ENCODE measurements around the gene GSK3B. TPM values are rescaled to one million over a fixed set of nuclear protein-coding genes. Genes with fewer than 3 reads are reported as not detected.
"Not testable (repeated sequence)": the region's sequence is repeated elsewhere in the genome, so short reads cannot be mapped to it uniquely, and the experiment has no call there.

The GSK3B gene
- polyA plus RNA-seq, 10 donors = 21.6 to 34.3 (median 28.3) TPM

DNA sequence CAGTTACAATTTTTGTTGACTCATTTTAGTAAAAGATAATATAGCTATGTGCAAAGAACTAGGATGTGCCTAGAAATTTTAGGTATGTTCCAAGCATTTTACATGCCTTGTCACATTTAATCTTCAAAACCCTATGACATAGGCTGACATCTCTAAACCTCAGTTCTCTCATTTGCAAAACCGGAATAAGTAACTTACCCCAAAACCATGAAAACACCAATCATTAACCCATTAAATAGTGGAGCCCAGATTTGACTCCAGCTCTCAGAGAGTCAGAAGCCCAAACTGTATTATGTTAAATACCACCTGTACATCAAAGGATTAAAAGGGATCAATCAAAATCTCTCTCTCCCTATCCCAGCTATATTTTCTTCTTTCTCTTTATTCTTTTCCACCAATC lies 36.6 kb downstream of the GSK3B start:
- no peak for DNase-seq

DNA sequence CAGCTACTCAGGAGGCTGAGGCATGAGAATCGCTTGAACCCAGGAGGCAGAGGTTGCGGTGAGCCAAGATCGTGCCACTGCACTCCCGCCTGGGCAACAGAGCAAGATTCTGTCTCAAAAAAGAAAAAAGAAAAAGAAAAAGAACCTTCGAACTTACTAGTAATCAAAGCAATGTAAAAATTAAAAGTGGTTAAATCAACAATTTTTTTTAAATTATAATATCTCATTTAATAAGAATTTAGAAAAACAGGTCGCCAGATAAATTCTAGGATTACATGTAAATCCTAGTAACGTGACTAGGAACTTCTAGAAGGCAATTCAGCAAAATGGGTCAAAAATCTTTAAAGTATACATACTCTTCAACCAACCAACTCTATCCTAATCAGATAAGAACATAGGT lies 37.2 kb downstream of the GSK3B start:
- no peak for DNase-seq

DNA sequence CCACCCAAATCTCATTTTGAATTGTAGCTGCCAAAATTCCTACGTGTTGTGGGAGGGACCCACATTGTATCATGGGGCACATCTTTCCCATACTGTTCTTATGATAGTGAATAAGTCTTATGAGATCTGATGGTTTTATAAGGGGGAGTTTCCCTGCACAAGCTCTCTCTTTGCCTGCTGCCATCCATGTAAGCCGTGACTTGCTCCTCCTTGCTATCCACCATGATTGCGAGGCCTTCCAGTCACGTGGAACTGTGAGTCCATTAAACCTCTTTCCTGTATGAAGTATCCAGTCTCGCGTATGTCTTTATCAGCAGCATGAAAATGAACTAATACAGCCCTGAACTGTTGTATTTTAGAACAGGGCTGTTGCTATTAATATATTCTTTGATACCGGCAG lies 40.6 kb downstream of the GSK3B start:
- DNase-seq = not testable (repeated sequence)

DNA sequence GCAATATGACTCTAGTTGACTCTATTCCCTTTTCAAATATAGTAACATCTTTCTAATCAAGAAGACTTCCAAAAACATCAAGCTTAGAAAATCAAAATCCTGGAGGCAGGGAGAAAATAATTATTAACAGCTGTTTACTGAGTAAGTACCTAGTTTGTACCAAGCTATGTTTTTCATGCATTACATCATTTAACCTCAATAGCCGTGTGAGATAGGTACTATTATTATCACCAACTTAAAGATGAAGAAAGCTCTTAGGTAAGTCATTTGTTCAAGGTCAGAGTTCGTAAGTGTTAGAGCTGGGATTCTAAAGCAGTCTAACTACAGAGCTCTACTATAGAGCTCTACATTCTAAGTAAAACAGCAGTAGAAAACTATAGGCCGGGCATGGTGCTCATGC lies 41.6 kb downstream of the GSK3B start:
- DNase-seq = no peak

DNA sequence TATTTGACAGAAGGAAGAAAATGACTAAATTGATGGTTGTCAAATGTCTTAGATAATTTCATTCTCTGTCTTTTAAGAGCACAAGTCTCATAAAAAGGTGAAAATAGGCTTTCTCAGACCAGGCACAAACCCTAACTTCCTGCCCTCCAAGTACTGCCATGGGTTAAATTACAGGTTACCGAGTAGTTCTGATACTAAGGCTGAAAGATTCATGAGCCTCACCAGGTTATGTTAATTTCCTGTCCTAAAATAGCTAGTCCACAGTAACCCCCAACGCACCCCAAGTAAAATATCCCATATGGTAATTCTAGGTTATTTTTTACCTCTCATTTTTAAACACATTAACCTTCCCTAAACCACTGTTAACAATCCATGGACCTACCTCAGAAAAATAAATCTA lies 42.0 kb downstream of the GSK3B start:
- no peak for DNase-seq

DNA sequence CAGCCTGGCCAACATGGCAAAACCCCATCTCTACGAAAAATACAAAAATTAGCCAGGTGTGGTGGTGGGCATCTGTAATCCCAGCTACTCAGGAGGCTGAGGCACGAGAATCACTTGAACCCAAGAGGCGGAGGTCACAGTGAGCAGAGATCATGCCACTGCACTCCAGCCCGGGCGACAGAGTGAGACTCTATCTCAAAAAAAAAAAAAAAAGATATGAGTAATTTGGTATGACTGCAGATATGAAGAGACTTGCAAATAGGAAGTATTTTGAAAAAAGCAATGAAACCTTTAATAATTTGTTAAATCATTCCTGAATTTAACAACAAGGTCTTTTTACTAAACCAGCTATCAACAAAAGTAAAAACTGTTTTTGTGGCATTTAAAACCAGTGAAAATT lies 42.7 kb downstream of the GSK3B start:
- not testable (repeated sequence) for DNase-seq

DNA sequence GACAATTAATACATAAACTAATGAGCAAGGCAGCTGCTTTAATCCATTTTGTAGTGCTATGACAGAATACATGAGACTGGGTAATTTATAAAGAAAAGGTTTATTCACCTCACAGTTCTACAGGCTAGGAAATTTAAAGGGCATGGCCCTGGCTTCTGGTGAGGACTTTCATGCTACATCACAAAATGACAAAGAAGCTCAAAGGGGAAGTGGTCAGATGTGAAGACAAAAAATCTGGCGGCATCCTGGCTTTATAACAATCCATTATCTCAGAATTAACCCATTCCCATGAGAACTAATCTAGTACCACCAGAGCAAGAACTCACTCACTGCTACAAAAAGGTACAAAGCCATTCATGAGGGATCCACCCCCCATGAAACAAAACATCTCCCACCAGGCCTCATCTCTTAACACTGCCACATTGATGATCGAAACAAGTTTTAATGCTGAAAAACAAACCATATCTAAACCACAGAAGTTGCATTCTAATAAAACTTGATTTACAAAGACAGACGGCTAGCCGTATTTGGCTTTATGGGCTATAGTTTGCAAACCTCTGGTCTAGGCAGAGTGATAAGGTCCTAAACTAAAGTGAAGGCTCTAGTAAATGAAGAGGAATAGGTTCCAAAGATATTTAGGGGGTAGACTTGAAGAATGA lies 44.2 kb downstream of the GSK3B start:
- DNase-seq = no peak

DNA sequence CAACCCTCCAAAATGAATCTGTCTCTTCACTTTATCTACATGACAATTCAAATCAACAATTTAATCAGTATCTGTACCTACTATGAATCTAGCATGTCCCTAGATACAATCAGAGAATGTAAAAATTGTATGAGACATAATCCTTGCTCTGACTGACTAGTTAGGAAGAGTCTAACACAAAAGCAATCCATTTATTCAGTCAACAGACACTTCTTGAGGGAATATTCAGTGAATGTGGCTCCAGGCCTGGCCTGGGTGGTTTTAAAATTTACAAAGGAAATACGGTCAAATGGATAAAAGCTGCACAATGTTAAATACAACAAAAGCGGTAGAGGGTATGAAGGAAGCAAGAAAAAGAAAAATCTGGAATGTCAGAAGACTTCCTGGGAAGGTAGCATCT lies 45.2 kb downstream of the GSK3B start:
- DNase-seq = no peak

DNA sequence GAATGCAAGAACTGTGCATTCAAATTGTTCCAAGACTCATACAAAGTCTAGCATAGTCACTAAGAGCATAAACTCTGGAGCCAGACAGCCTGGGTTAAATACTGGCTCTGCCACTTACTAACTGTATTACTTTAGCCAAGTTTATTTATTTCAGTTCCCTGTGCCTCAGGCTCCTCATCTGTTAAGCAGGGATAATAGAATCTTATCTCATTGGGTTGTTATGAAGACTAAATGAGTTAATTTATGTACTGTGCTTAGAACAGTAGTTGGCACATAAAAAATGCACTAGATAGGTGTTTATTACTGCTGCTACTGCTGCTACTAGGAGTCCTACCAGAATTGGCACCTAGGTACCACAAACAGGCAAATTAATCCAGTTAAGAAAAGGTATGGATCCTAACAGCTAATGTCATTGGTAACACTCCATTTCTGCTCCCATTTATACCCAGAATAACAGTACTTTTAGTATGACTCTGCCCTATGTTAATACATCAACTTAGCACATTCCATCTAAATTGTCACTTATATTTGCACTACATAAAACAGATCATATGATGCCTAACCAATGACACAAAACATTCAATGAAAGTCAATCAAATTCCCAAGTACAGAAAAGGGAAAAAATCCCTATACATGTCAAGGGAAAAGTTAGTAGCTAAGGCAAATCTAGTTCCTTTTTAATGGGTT lies 45.7 kb downstream of the GSK3B start:
- no peak for DNase-seq

DNA sequence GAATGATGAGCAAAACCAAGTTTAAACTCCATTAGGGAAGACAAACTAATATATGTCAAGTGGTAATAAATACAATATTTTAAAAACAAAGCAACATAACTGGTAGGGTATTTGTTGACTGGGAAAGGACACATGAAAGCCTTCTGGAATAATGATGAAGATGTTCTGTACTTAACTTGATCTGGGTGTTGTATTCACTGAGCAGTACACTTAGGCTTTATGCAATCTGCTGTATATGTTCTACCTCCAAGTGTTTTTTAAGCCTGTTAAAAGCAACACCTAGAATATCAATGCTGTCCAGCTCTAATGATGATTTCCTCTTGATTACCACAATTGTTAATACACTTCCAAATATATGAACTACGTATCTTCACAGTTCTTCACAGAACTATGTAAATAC lies 46.6 kb downstream of the GSK3B start:
- DNase-seq = no peak

DNA sequence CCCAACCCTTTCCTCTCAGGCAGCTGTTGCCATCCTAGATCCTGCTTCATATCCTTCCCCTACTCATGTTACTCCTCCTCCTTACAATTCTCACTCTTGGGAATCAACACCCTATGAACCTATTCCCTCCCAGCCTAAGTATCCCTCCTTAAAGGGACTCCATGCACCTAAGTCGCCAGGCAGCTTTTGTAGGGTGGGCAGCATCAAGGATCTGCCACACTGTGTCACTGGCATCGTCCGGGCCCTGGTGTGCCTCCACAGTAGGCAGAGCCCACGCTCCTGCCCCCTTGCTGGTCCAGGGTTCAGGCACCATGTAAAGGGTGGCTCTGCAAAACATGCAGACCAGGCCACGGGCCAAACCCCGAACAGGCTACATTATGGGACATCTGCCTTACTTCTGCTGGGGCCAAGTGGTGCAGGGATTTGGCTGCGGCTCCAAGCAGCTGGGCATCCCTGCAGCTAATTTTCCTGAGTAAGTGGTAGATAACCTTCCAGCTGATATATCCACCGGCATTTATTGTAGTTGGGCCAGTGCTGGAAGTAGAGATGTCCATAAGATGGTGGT lies 53.4 kb downstream of the GSK3B start:
- no peak for DNase-seq

DNA sequence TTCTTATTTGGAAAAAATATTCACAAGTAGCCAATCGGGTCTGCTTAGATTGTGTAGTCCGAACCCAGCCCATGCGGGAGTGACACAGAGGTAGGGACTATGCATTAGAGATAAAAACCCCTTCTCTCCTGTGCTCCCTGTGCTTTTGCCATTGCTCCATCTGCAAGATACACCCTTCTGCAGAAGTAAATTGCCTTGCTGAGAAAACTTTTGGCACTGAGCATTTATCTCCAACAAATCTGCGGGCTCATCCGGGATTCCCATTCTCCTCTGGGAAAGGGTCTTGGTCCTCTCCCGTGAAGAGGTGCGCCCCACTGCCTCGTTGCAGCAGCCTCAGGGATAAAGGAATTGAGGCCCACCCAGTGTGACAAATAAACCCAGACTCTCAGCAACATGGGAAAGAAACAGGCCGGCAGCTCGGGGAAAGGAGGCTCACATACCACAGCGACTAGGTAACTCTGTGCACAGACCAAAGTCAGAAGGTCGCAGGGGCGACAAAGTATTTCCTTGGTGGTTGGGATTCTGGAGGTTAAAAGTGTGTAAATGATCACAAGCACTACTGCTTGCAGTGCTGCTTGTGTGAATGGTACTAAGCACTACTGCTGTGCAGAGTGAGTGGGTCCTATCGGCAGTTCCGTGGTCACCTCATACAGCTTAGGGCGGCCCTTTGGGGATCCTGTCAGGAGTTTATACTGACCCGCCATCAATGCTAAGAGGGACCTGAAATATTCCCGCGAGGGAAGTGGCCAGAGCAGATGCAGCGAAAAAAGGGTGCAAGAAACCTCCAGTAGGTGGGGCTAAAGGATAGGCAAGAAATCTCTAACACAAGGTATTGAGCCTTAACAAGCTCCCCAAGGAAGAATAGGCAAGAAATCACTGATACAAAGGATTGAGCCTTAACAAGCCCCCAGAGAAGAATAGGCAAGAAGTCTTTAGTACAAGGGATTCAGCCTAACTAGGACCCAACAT lies 54.3 kb downstream of the GSK3B start:
- DNase-seq = no peak

DNA sequence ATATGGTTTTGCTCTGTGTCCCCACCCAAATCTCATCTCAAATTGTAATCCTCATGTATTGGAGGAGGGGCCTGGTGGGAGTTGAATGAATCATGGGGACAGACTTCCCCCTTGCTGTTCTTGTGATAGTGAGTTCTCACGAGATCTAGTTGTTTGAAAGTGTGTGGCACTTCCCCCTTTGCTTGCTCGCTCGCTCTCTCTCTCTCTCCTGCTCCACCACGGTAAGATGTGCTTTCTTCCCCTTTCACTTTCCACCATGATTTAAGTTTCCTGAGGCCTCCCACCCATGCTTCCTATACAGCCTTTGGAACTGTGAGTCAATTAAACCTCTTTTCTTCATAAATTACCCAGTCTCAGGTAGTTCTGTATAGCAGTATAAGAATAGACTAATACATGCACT lies 60.7 kb downstream of the GSK3B start:
- no peak for DNase-seq

DNA sequence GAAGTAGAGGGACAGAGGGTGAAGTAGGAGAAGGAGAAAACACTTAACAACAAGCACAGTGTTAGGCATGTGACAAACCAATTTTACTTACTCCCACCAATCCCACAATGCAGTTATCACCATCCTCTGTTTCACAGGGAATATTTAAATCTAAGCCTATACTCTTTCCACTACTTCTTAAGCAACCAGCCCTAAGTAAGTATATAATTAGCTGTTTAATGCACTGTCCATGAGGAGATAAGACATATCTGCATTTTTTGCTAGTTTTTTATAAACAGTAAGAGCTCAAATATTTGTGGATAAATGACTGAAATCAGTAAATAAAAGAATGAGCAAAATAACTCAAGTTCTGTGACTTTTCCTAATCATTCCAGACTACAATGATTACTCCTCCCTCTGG lies 62.7 kb downstream of the GSK3B start:
- DNase-seq = no peak

DNA sequence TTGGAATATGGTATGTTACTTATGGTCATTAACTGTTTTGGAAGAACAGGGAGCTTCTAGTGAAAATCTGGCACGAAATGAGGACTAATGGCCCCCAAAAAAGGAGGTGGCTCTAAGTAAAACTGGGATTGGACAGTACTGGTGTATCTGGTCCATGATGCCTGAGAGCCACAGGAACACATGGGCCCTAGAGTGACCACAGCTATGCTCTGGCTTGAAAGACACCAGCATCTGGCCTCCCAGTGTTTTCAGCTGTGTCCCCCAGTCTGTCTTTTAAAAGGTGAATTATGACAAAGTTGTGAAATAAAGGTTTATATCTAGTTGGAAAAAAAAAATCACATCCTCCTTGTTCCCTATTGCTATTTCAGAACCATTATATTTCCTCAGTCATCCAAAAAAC lies 64.5 kb downstream of the GSK3B start:
- DNase-seq = no peak

DNA sequence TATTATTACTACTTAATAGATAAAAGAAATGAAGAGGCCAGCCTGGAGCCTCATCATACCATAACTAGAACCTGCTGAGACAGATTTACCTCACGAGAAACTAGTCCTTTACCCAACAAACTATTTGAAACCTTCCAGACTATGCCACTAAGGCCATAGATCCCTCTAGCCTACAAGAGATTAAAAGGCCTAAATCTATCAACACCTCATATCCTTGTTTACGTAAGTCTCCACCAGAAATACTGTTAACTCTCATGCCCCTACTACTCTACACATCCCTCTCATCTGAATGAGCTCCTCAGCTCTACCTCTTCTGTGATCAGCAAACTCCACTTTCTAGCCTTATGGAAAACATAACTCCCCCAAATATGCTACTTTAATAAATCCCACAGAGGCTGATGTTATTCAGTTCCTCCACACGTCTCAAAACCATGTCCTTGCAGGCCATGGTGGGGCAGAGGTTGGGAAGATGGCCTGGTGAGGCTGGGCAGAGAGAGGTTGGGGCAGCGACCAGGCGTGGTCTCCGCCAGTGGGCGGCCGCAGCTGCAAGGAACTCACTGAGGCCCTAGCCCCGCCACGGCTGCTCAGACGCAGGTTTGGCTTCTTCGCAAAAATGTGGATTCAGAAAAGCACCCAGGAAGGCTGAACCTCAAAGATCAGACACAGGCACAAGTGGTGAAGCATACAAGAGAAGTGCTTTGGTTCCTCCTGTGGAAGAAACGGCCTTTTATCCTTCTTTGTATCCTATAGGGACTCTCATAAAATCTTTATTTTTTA lies 65.8 kb downstream of the GSK3B start:
- DNase-seq = no peak

DNA sequence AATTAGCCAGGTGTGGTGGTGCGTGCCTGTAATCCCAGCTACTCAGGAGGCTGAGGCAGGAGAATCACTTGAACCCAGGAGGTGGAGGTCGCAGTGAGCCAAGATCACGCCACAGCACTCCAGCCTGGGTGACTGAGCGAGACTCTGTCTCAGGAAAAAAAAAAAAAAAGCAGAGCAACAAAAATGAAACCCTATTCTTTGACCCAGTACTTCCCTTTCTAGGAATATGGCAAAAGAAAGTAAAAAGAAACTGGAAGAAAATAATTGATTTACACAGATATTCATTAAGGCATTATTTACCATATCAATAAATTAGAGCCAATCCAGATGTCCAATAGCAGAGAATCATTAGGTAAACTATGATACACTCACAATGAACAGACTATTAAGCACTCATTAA lies 67.0 kb downstream of the GSK3B start:
- no peak for DNase-seq

DNA sequence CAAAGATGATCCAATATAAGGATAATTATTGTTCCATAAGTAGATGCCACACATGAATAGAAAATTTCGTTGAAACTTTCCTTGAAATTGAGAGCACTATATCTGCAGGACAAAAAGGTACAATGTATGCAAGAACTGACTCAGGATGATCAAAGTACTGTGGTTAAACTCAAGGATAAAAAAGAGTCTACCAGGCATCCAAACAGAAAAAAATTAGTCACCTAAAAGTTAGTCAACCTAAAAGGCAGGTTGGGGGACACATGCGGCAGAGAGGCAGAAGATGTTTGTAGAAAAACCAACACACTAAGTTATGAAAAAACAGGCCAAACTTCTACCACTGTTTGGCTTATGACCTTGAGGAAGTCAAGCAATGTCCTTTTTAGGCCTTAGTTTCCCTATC lies 68.7 kb downstream of the GSK3B start:
- DNase-seq = no peak

DNA sequence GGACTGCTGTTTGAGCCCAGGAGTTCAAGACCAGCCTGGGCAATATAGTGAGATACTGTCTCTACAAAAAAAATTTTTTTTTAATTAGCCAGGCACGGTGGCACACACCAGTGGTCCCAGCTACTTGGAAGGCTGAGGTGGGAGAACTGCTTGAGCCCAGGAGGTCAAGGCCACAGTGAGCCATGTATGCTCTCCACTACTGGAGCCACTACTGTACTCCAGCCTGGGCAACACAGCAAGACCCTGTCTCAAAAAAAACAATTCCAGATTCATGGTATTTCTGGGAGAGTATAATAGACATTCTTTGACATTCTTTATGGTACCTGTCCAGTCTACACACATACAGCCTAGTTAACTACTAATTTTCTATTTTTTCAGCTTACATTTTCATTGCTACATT lies 70.1 kb downstream of the GSK3B start:
- DNase-seq = no peak

DNA sequence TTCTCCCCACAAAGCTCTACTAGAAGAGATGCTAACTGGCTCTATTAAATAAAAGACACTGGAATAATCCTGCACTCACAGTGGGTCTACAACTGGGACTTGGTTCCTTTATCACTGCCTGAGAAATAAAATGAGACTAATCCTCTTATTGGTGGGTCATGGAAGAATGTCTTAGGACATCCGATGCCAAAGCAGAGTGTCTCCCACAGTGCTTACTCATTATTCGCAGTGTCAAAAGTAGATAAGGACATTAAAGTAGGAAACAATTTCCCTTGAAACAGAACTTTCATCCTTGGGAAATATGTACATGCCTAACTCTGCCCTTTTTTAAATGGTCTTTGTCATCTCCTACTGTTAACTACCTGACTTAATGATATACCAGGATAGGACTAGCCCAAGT lies 71.5 kb downstream of the GSK3B start:
- DNase-seq = no peak

DNA sequence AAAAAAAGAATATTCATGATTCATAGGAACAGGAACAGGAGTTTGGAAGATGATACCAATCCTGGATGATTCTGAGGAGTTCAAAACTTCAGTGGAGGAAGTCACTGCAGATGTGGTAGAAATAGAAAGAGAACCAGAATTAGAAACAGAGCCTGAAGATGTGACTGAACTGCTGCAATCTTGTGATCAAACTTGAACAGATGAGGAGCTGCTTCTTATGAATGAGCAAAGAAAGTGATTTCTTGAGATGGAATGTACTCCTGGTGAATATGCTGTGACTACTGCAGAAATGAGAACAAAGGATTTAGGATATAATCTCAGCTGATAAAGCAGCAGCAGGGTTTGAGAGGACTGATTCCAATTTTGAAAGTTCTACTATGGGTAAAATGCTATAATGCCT lies 72.7 kb downstream of the GSK3B start:
- no peak for DNase-seq

DNA sequence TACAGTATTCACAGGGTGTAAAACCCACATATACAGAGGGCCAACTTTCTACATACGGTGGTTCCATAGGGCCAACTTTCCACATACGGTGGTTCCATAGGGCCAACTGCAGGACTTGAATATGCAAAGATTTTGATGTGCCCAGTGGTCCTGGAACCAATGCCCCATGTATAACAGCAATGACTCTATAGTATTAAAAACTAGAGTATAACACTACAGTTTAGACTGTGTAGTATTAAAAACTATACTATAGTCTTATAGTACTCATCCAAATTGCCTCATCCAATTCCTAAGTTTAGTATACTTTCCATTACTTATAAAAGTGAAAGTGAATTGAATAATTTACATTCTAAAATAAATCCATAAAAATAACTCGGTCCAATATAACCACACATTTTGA lies 75.9 kb downstream of the GSK3B start:
- DNase-seq = no peak
